HCT116 (cell line): ENCODE measurements around the gene PTTG1IP. TPM values are rescaled to one million over a fixed set of nuclear protein-coding genes. Genes with fewer than 3 reads are reported as not detected.
A peak's percentile ranks its signal among the peaks of the same experiment; 100 is the strongest.

Experiments used
- ATAC-seq: fragments of 200-7000 bp; cut with Tn5 transposase; 2 replicates; pipeline ENCODE4 v1.9.1; 2020; ENCODE audit warnings: mild to moderate bottlenecking, moderate library complexity
- BruUV-seq: library from RNA; stranded (reverse); fragments of 400-500 nt; replicated peaks from 2 replicates; lab custom pipeline; 2021; lab: Mats Ljungman, UMichigan
- CTCF ChIA-PET: fragments of 300-600 bp; sonication (Branson Sonifier 250); formaldehyde crosslinking; loops from one replicate; lab custom pipeline; 2021; ENCODE audit warnings: antibody characterized with exemption; lab: Charles Lee
- POLR2A ChIA-PET: fragments of 300-600, 350-600 bp; sonication (Branson Sonifier 250); formaldehyde crosslinking; loops from one replicate; lab custom pipeline; 2021; ENCODE audit warnings: antibody characterized with exemption; lab: Charles Lee
- RAD21 ChIA-PET, 2 experiments: fragments of 300-600 bp; sonication (Branson Sonifier 250); formaldehyde crosslinking; loops; one replicate each; lab custom pipeline; 2023; ENCODE audit warnings: low total read pairs in 2 of 2; ENCODE audit not compliant: uncharacterized antibody in 2 of 2, unreplicated experiment in 2 of 2, low non-redundant PET in 1 of 2; lab: Charles Lee
- DNase-seq: peaks from one replicate; pipeline ENCODE4 v3.0.0-alpha.2; 2010; ENCODE audit warnings: low read depth, low spot score
- H2AFZ ChIP-seq: fragments of 200-600 bp; shearing (Covaris generic), sonication (generic); 2 replicates; pipeline ENCODE4 v1.6.1; 2017; ENCODE audit warnings: low read depth, mixed run types, mixed read lengths, antibody characterized with exemption, low read length; ENCODE audit not compliant: poor library complexity, severe bottlenecking
- H3K27ac ChIP-seq: 2 replicates; pipeline ENCODE4 v1.5.1; 2012; ENCODE audit warnings: low read depth, low read length
- H3K27me3 ChIP-seq: fragments of 200-600 bp; sonication (generic); 2 replicates; pipeline ENCODE4 v1.6.1; 2016; ENCODE audit warnings: mixed run types, low read length, mixed read lengths; ENCODE audit not compliant: insufficient read depth
- H3K36me3 ChIP-seq, 2 experiments: fragments of 200-500 bp in 1 of 2; fragments of 200-600 bp in 1 of 2; sonication (Bioruptor generic) in 1 of 2; sonication (generic) in 1 of 2; 2 replicates each; pipeline versions ENCODE4 v1.5.1 to v1.6.1; 2014 to 2016; ENCODE audit warnings: low read length in 2 of 2, inconsistent platforms in 1 of 2, mixed read lengths in 1 of 2, mixed run types in 1 of 2; ENCODE audit not compliant: insufficient read depth in 2 of 2, control insufficient read depth in 1 of 2
- H3K4me1 ChIP-seq, 2 experiments: fragments of 200-600 bp in 1 of 2; sonication (generic) in 1 of 2; 2 replicates each; pipeline versions ENCODE4 v1.5.1 to v1.6.1; 2012 to 2017; ENCODE audit warnings: low read length in 2 of 2, inconsistent platforms in 1 of 2, mild to moderate bottlenecking in 1 of 2, mixed read lengths in 1 of 2, mixed run types in 1 of 2, moderate library complexity in 1 of 2; ENCODE audit not compliant: insufficient read depth in 2 of 2, control insufficient read depth in 1 of 2
- H3K4me2 ChIP-seq: fragments of 200-600 bp; sonication (generic); 2 replicates; pipeline ENCODE4 v1.6.1; 2017; ENCODE audit warnings: mixed run types, low read length, mixed read lengths
- H3K4me3 ChIP-seq, 2 experiments: fragments of 200-600 bp in 1 of 2; sonication (generic) in 1 of 2; replicated peaks in 1 of 2; 2 replicates each; pipeline ENCODE4 v1.5.1; 2011 to 2016; ENCODE audit warnings: low read length in 2 of 2, control low read depth in 1 of 2, low read depth in 1 of 2, mild to moderate bottlenecking in 1 of 2, mixed read lengths in 1 of 2, mixed run types in 1 of 2
- H3K79me2 ChIP-seq: fragments of 200-600 bp; sonication (generic); 2 replicates; pipeline ENCODE4 v1.6.1; 2017; ENCODE audit warnings: mild to moderate bottlenecking, mixed run types, low read length, moderate library complexity, mixed read lengths; ENCODE audit not compliant: insufficient read depth
- H3K9ac ChIP-seq: fragments of 200-600 bp; sonication (generic); 2 replicates; pipeline ENCODE4 v1.6.1; 2016; ENCODE audit warnings: low read length, mixed read lengths
- H3K9me2 ChIP-seq: fragments of 200-600 bp; sonication (generic), shearing (Covaris generic); 2 replicates; pipeline ENCODE4 v1.6.1; 2017; ENCODE audit warnings: mixed run types, mild to moderate bottlenecking, moderate library complexity; ENCODE audit not compliant: insufficient read depth
- H3K9me3 ChIP-seq, 2 experiments: fragments of 200-500 bp in 1 of 2; fragments of 200-600 bp in 1 of 2; sonication (Bioruptor generic) in 1 of 2; sonication (generic) in 1 of 2; 2 replicates each; pipeline ENCODE4 v1.6.1; 2014 to 2017; ENCODE audit warnings: low read length in 2 of 2, mixed read lengths in 2 of 2, inconsistent platforms in 1 of 2, low read depth in 1 of 2, mild to moderate bottlenecking in 1 of 2, mixed run types in 1 of 2, moderate library complexity in 1 of 2; ENCODE audit not compliant: control insufficient read depth in 1 of 2, insufficient read depth in 1 of 2
- H4K20me1 ChIP-seq: fragments of 200-600 bp; sonication (generic), shearing (Covaris generic); 2 replicates; pipeline ENCODE4 v1.6.1; 2017; ENCODE audit warnings: mixed run types, mild to moderate bottlenecking, moderate library complexity; ENCODE audit not compliant: insufficient read depth
- RAD21 ChIP-seq: IDR thresholded peaks from 2 replicates; pipeline ENCODE4 v1.6.1; 2012; ENCODE audit warnings: low read depth, mild to moderate bottlenecking
- intact Hi-C: fragments of 100-400 bp; cut with micrococcal nuclease; formaldehyde crosslinking; loops from 2 replicates; pipeline ENCODE4 v1.10.0; 2022
- total RNA-seq: library from RNA; stranded (reverse); gene quantifications from one replicate; pipeline ENCODE4 v1.2.1, GENCODE V29; 2021; ENCODE audit not compliant: unreplicated experiment
- TF ChIP-seq, protein P1 (sequence below): IDR thresholded peaks from 2 replicates; pipeline ENCODE4 v1.6.1; 2011; ENCODE audit warnings: mild to moderate bottlenecking, low read length, moderate library complexity; ENCODE audit not compliant: insufficient replicate concordance; ENCODE audit errors: extremely low read depth
- TF ChIP-seq, protein P2 (sequence below), 3 experiments: fragments of 200-600 bp in 1 of 3; sonication (generic) in 1 of 3; IDR thresholded peaks in 2 of 3; conservative IDR thresholded peaks in 1 of 3; 2 replicates each; pipeline ENCODE4 v1.5.1; 2012 to 2017; ENCODE audit warnings: low read depth in 2 of 3, low read length in 2 of 3, antibody characterized with exemption in 1 of 3, borderline replicate concordance in 1 of 3, control low read depth in 1 of 3, mild to moderate bottlenecking in 1 of 3, mixed read lengths in 1 of 3, mixed run types in 1 of 3, moderate library complexity in 1 of 3; ENCODE audit not compliant: insufficient read depth in 1 of 3

Gene PTTG1IP
- total RNA-seq, 1 experiment from 2014 or later: 83.4 TPM

DNA sequence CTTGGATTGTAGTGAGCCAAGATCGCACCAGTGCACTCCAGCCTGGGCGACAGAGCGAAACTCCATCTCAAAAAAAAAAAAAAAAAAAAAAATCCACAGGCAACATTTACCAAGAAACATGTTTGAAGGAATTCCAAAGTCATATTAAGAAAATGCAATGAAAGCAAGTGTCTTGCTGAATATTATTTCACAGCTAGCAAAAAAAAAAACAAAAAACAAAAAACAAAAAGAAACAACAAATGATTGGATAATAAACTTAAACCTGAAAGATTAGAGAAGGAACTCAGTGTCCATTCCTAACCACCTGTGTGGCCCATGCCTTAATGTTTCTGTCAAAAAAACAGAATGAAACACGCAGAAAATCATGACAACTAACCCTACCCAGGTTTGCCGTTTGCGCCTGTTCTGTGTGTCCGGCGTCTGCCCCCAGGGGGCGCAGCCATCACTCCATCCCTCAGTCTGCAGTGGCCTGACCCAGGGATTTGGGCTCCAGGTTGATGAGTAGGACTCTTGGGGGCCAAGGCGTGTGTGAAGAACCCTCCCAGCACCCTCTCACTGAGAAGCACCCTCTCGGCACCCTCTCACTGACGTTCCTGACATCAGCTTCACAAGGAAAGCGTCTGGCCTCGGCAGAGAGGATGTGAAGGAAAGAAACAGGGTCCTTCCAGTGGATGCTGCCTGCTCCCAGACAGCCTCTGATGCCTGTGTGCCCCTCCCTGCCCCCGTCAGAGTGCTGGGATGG is 19.2 kb upstream of the PTTG1IP start:
- ChIA-PET POLR2A (no interaction called here), CTCF (interaction anchor here (0.6 to 2.3 kb wide), 12 partner anchors 14 to 248 kb away, joined by 3 to 22 read pairs (median 4); partner anchors contain the start of genes PTTG1IP and UBE2G2), RAD21 (interaction anchor here in 1 of 2 experiments (0.6 kb wide), 1 partner anchor 202 kb away, joined by 3 read pairs; no protein-coding TSS in a partner anchor)
- BruUV-seq: no TSS peak
- Histone ChIP-seq H3K9me3 (no peaks in the 10 kb centered on the region), H3K4me3 (no peak overlapping the region), H3K9ac (no peak overlapping the region), H4K20me1 (no peaks in the 10 kb centered on the region), H3K27ac (no peak overlapping the region), H3K4me2 (no peak overlapping the region), H3K79me2 (no peaks in the 10 kb centered on the region), H3K27me3 (no peaks in the 10 kb centered on the region), H3K36me3 (no peaks in the 10 kb centered on the region)
- intact Hi-C loops: loop anchor here (5.0 kb wide), 1 partner anchor 35 kb away; no protein-coding TSS in a partner anchor
- DNase-seq: peak; percentile 26
- peak; percentile 89 for ATAC-seq
- TF ChIP-seq, protein P1, sequence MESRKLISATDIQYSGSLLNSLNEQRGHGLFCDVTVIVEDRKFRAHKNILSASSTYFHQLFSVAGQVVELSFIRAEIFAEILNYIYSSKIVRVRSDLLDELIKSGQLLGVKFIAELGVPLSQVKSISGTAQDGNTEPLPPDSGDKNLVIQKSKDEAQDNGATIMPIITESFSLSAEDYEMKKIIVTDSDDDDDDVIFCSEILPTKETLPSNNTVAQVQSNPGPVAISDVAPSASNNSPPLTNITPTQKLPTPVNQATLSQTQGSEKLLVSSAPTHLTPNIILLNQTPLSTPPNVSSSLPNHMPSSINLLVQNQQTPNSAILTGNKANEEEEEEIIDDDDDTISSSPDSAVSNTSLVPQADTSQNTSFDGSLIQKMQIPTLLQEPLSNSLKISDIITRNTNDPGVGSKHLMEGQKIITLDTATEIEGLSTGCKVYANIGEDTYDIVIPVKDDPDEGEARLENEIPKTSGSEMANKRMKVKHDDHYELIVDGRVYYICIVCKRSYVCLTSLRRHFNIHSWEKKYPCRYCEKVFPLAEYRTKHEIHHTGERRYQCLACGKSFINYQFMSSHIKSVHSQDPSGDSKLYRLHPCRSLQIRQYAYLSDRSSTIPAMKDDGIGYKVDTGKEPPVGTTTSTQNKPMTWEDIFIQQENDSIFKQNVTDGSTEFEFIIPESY: no peak
- TF ChIP-seq, protein P2, sequence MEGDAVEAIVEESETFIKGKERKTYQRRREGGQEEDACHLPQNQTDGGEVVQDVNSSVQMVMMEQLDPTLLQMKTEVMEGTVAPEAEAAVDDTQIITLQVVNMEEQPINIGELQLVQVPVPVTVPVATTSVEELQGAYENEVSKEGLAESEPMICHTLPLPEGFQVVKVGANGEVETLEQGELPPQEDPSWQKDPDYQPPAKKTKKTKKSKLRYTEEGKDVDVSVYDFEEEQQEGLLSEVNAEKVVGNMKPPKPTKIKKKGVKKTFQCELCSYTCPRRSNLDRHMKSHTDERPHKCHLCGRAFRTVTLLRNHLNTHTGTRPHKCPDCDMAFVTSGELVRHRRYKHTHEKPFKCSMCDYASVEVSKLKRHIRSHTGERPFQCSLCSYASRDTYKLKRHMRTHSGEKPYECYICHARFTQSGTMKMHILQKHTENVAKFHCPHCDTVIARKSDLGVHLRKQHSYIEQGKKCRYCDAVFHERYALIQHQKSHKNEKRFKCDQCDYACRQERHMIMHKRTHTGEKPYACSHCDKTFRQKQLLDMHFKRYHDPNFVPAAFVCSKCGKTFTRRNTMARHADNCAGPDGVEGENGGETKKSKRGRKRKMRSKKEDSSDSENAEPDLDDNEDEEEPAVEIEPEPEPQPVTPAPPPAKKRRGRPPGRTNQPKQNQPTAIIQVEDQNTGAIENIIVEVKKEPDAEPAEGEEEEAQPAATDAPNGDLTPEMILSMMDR (IDR thresholded peaks at IDR 0.05 in 2 of 3, conservative IDR thresholded peaks at IDR 0.05 in 1 of 3; ENCODE audit: borderline replicate concordance in 1 of 3, insufficient read depth in 1 of 3, low read depth in 2 of 3, low read length in 2 of 3): peak; percentile 76 to 94 (median 90)
- peak; percentile 77 for TF ChIP-seq RAD21
- TF ChIP-seq, all 23 proteins: peak for 2
- no peak overlapping the region for H2AFZ ChIP-seq
- no peaks in the 10 kb centered on the region; a peak in 1 of 4 replicates for H3K4me1 ChIP-seq
- no peaks in the 10 kb centered on the region for H3K9me2 ChIP-seq
